ENCODE measurements around the gene ZNF19. TPM values are rescaled to one million over a fixed set of nuclear protein-coding genes. Genes with fewer than 3 reads are reported as not detected.
A peak's percentile ranks its signal among the peaks of the same experiment; 100 is the strongest.

ZNF19 gene
- total and polyA plus RNA-seq, 2 of the 8 experiments (the other 6 are each of a cell fraction or from before 2014, with no cell fraction given) = 1.5 to 3.5 TPM

DNA sequence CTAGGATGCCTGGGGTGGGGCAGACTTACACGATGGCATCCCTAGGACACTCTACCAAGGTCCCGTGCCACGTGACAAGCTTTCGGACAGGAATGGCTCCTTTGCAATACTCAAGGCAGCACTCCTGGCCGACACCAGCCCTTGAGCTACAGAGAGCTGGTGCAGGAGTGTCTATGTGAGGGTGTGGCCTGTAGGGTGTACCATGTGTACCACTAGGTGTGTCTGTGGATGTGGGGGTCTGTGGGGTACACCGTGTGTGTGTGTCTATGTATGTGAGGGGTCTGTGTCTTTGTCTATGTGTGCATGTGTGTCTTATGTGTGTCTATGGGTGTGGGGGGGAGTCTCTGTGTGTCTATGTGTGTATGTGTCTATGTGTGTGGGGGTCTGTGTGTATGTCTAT, 45.4 kb downstream of the ZNF19 start:
- Histone ChIP-seq H3K79me2 (ENCODE audit: control insufficient read depth in 1 of 2, insufficient read depth in 2 of 2, low read length in 2 of 2) (no peaks in the 10 kb centered on the region), H2BK15ac (ENCODE audit: low read length) (peak overlapping the region; percentile 29; the same call in 1 of the 2 replicates), H3K27ac (ENCODE audit: low read depth, low read length) (no peak overlapping the region), H3K27me3 (replicated peaks in 1 of 4; ENCODE audit: control insufficient read depth in 3 of 4, extremely low read depth in 1 of 4, insufficient read depth in 3 of 4, low read length in 3 of 4) (no peaks in the 10 kb centered on the region), H4K8ac (ENCODE audit: extremely low read depth, insufficient read depth, low read length) (no peak overlapping the region), H2AK5ac (ENCODE audit: low read depth, low read length) (peak overlapping the region; percentile 46; the same call in 1 of the 2 replicates), H2BK5ac (ENCODE audit: low read depth, low read length) (no peak overlapping the region), H3K18ac (ENCODE audit: extremely low read depth, low read length) (no peak overlapping the region), H2AFZ (ENCODE audit: low read length) (no peak overlapping the region), H3K56ac (replicated peaks; ENCODE audit: insufficient read length, low read depth, low read length) (no peak overlapping the region), H3K36me3 (ENCODE audit: control insufficient read depth in 2 of 4, insufficient read depth in 4 of 4, low read length in 3 of 4) (peaks cover 0 to 13% (median 7%) of the 10 kb centered on the region in 4 experiments; a peak in 6 of 8 replicates), H3K4ac (replicated peaks; ENCODE audit: insufficient read length, low read depth, low read length) (no peak overlapping the region), H4K20me1 (replicated peaks in 1 of 2; ENCODE audit: control insufficient read depth in 1 of 2, insufficient read depth in 2 of 2, low read length in 2 of 2) (no peaks in the 10 kb centered on the region), H3K4me2 (ENCODE audit: insufficient read depth in 1 of 2, low read depth in 2 of 2, low read length in 2 of 2) (no peak overlapping the region), H3K23ac (ENCODE audit: insufficient read length) (no peak overlapping the region), H3K79me1 (ENCODE audit: low read depth, low read length) (no peaks in the 10 kb centered on the region), H3K4me1 (replicated peaks in 1 of 4; ENCODE audit: control insufficient read depth in 3 of 4, insufficient read depth in 4 of 4, low read length in 3 of 4) (no peaks in the 10 kb centered on the region; a peak in 1 of 7 replicates), H3K14ac (ENCODE audit: insufficient read length) (no peak overlapping the region), H4K5ac (ENCODE audit: insufficient read length, low read depth, low read length) (no peak overlapping the region), H2BK12ac (ENCODE audit: low read depth, low read length) (no peak overlapping the region), H2BK120ac (replicated peaks; ENCODE audit: low read depth, low read length) (no peak overlapping the region), H3K9me3 (ENCODE audit: insufficient read depth in 2 of 2, low read depth in 1 of 2, low read length in 1 of 2) (peaks cover 29 to 31% of the 10 kb centered on the region in 2 experiments), H3K4me3 (ENCODE audit: extremely low read depth in 1 of 4, insufficient read depth in 2 of 4, low read depth in 3 of 4, low read length in 4 of 4) (no peak overlapping the region), H3K23me2 (ENCODE audit: low read depth, low read length) (peaks cover 3% of the 10 kb centered on the region; the same call in 1 of the 2 replicates), H2BK20ac (ENCODE audit: low read length) (no peak overlapping the region), H4K91ac (replicated peaks; ENCODE audit: insufficient read length, low read length) (no peak overlapping the region), H3K9ac (replicated peaks in 1 of 4; ENCODE audit: extremely low read depth in 1 of 4, low read depth in 3 of 4, low read length in 3 of 4) (no peak overlapping the region)
- FAIRE-seq = no peak
- ChIA-PET CTCF (ENCODE audit: partially characterized antibody) (no interaction called here), POLR2A (ENCODE audit: partially characterized antibody) (no interaction called here)
- 80% methylated on average over 6 of the region's 6 CpGs; no CpG with 5 or more reads in 1 of the 2 experiments for WGBS, 2 experiments (ENCODE audit: extremely low coverage in 1 of 2, insufficient coverage in 1 of 2, insufficient read length in 1 of 2, insufficient replicate concordance in 2 of 2, low coverage in 1 of 2, low lambda C conversion rate in 2 of 2, missing lambda C conversion rate in 1 of 2)
- no peak for DNase-seq (ENCODE audit: low read depth in 1 of 2, low spot score in 2 of 2)
- TF ChIP-seq CREB1 (IDR thresholded peaks at IDR 0.05) = no peak
- no peak for TF ChIP-seq EP300 (IDR thresholded peaks at IDR 0.05; ENCODE audit: borderline replicate concordance in 1 of 2, low read depth in 2 of 2, low read length in 2 of 2)
- TF ChIP-seq RXRA (IDR thresholded peaks at IDR 0.05; ENCODE audit: insufficient read depth, low read depth, low read length) = no peak
- no peak for TF ChIP-seq YY1 (IDR thresholded peaks at IDR 0.05; ENCODE audit: low read depth, low read length)
- TF ChIP-seq TAF7 (optimal IDR thresholded peaks at IDR 0.05; ENCODE audit: borderline replicate concordance, low read depth, low read length) = no peak
- no peak for TF ChIP-seq NANOG (IDR thresholded peaks at IDR 0.05; ENCODE audit: insufficient read depth, low read depth, low read length, poor library complexity, severe bottlenecking)
- no peak for TF ChIP-seq SAP30 (IDR thresholded peaks at IDR 0.05; ENCODE audit: insufficient read depth, insufficient replicate concordance, low read length)
- TF ChIP-seq, protein P1, sequence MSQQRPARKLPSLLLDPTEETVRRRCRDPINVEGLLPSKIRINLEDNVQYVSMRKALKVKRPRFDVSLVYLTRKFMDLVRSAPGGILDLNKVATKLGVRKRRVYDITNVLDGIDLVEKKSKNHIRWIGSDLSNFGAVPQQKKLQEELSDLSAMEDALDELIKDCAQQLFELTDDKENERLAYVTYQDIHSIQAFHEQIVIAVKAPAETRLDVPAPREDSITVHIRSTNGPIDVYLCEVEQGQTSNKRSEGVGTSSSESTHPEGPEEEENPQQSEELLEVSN (IDR thresholded peaks at IDR 0.05) = no peak
- no peak for TF ChIP-seq BRCA1 (IDR thresholded peaks at IDR 0.05; ENCODE audit: low read depth, low read length)
- no peak for TF ChIP-seq RNF2 (IDR thresholded peaks at IDR 0.05; ENCODE audit: borderline replicate concordance, low read depth, low read length, missing control alignments, poor library complexity, severe bottlenecking)
- no peak for TF ChIP-seq RBBP5 (IDR thresholded peaks at IDR 0.05; ENCODE audit: borderline replicate concordance, low read depth, low read length)

Data from H1 (cell line).